GM18511 (cell line): ENCODE results near the gene NKAIN2.

Source experiments
- ATAC-seq: cut with Tn5 transposase; IDR thresholded peaks from one replicate; pipeline ENCODE4 v1.9.1; 2021; ENCODE audit warnings: mild to moderate bottlenecking, moderate library complexity; ENCODE audit not compliant: unreplicated experiment

Gene NKAIN2

GRCh38 chr6:124478906-124479305 is 675.2 kb downstream of the NKAIN2 start:
- no peak for ATAC-seq

- ATAC-seq, result no peak
Observed at GRCh38 chr6:124479991-124480430, 676.3 kb downstream of the NKAIN2 start.

DNA sequence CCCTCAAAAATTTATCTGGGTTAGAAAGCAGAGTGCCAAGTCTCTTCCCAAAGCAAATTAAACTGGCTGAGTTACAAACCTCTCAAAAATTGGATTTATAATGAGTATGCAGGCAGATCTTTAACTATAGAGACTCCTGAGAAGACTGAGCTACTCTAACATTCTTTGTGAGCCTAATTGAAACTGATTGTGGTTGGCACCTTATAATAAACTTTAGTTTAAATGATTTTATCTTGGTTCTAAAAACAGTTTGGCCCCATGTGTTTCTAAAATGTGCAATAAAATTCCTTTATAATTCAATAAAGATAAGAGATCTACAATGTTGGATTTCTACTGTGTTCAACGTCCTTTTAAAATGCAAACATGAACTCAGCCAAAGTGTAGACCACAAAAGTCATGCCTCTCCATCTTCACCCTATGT is 678.4 kb downstream of the NKAIN2 start:
- no peak for ATAC-seq

GRCh38 chr6:124487623-124488431 is 684.2 kb downstream of the NKAIN2 start:
- no peak for ATAC-seq

DNA sequence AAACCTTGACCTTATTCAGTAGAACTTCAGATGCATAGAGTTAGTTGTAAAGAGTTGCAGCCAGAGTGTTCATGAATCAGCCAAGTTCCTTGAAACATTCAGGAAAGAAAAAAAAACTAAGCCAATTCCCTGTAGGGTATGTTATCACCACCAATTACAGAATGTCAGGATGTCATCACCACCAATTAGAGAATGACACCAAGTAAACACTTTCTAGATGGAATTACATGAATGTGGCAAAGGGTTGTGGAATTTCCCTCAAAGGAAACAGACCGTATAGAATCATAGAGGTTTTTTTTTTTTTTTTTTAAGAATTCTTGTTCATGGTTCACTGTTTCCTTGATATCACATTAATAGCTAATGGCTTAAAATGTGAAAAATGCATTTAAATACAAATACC is 686.5 kb downstream of the NKAIN2 start:
- no peak for ATAC-seq

DNA sequence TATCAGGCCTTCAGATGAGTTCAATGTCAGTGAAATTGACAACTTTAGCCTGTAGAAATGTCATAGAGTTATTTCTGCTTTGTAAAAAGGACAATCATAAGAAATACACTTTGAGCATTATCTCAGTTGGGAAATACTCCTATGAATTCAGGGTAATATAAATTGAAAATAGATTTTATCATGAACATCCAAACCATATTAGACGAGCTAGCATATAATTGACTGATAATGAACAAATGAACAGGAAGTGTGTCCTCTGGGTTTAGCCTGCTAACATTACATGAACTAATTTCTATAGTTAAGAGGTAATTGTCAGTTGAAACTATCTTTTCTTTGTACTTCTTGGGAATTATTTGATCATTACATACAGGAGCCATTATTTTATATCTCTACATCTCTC is 689.6 kb downstream of the NKAIN2 start:
- ATAC-seq, result no peak

GRCh38 chr6:124494956-124495664 is 691.4 kb downstream of the NKAIN2 start:
- ATAC-seq, result no peak

GRCh38 chr6:124495665-124496190 is 692.1 kb downstream of the NKAIN2 start:
- no peak for ATAC-seq

- no peak for ATAC-seq
Observed at GRCh38 chr6:124496334-124496733, 692.7 kb downstream of the NKAIN2 start.

DNA sequence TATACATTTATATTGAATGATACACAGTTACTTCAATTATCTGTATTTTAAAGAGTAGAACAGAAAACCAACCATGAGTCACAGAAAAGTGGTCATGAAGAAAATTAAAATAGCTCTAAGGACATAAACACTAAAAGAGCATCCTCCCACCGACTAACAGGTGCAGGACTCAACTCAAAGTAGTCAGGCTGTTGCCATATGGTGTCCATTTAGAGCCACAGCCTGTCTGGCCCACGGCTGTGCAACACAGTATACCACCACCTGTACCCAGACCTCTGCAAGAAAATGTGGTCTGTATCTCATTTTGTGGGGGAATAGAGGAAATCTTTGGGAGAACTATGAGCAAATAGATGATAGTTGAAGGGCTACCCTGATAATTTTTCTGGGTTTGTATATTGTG is 708.8 kb downstream of the NKAIN2 start:
- ATAC-seq, result no peak

DNA sequence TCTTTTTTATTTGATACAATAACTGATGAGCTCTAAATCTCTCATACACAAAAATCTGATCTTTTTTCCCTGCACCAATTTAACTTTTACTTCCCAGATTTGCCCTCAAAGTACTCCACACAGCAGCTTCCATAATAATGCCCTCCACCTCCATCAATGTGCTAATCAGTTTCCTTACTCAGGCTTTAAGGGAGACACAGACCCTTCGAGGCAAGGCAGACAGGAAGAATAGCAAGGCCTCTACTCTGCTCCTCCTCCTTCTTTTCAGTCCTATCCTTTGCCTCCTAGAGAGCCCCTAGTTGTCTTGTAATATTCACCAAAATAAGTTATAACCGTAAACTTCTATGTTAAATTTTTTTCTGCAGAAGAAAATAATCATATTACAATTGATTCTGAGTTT is 713.7 kb downstream of the NKAIN2 start:
- no peak for ATAC-seq

- no peak for ATAC-seq
Observed at GRCh38 chr6:124520514-124520913, 716.8 kb downstream of the NKAIN2 start.

DNA sequence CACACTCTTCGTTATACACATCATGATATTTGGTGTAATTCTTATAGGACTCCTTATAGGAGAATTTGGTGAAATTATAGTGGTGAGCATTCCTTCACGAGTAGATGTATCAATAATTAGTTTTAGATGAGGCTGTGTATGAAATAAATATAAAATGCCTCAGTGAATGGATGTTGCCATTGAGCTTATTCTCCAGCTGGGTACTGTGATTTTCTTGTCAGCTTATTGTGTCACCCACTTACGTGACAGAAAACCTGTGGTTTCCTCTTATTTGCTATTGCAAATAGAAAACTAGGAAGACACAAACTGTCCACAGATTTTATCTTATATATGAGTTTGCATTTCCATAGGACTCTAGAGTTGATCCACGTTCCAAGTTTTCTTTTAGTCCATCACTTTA is 718.7 kb downstream of the NKAIN2 start:
- ATAC-seq, result no peak

DNA sequence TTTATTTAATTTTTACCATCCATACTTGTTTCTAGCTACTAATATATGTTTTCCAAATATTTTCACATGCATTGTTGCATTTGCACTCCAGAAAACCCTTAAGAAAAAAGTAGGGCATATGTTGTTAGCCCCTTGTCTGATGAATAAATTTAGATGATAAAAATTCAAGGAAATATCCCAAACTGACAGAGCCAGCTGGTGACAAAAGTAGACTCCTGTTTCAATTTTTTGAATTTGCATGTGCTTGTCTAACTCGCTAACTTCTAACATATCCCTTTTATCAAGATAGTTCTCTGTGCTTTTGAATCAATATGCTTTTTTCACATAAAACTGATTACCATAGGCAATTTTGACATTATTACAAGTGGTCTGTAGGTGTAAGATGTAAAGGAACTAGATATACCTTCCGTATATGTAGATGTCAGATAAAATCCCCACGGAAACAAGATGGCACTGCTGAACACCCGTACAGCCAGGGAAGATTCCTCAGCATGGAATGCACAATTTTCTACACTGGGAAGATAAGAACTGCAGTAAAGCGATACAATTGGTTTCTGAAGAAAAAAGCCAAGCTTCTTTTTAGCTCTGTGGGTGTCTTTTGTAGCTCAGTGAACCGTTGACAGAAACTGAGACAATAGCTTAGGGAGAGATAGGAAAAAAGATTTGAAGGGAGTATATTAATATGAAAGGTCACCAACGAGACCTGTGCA is 721.0 kb downstream of the NKAIN2 start:
- no peak for ATAC-seq

DNA sequence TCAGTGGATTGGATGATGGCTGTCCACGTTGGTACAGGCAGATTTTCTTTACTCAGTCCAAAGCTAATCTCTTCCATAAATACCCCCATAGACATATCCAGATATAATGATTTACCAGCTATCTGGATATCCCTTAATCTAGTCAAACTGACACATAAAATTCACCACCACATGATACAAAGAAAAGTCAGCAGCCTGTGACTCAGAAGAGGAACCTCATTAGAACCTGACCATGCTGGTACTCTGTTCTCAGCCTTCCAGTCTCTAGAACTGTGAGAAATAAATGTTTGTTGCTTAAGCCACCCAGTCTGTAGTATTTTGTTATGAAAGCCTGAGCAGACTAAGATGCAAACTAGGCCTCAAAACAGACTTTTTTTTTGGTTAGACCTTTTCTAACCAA is 727.3 kb downstream of the NKAIN2 start:
- no peak for ATAC-seq

- ATAC-seq, result no peak
Observed at GRCh38 chr6:124535299-124535698, 731.6 kb downstream of the NKAIN2 start.

GRCh38 chr6:124535746-124536145 is 732.1 kb downstream of the NKAIN2 start:
- ATAC-seq, result no peak

GRCh38 chr6:124536157-124536841 is 732.6 kb downstream of the NKAIN2 start:
- no peak for ATAC-seq

GRCh38 chr6:124536842-124537191 is 733.2 kb downstream of the NKAIN2 start:
- ATAC-seq, result no peak

DNA sequence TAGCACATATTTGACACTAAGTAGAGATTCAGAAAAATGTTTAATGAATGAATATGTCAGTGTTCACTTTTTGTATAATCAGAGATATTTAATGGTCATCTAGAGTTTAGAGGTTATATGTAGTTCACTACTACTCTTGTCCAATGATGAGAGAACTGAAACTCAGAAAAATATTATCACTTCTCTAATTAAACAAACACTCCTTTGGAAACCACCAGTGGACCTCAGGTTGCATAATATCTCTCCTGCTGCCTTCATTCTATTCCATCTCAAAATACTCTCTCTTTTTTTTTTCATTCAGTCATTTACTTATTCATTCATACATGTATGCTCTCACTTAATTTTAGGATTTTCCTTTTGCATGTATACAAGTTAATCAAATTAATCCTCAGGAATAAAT is 735.4 kb downstream of the NKAIN2 start:
- no peak for ATAC-seq

DNA sequence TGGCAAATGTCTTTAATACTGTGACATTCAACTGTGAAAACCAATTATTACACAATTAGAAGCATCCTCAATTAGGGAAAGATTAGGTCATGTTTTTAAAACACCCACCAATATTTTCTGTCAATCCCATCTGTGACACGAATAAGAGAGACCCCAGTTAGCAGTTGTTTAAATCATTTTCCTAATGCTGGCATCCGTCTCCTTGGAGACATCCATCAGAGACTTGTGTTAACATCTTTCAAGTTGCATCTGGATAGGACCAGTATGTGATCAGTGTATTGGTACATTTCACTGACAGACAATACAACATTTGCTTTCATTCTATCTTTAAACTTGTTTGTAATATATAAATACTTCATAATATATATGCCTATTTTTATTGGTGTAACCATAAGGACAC is 737.9 kb downstream of the NKAIN2 start:
- ATAC-seq, result no peak
